T-helper 22 cell (primary cell): Measurements from ENCODE around the gene NSUN6.

Source experiments
- DNase-seq: peaks from one replicate; pipeline ENCODE4 v3.0.0-alpha.2; 2020; ENCODE audit warnings: low read depth

The NSUN6 gene

GRCh38 chr10:18651324-18652007 lies at the start of gene NSUN6:
TSS of gene NSUN6 (minus strand) at chr10:18651587. CDS start at chr10:18651203, 384 bp downstream.
- peak; percentile 89 for DNase-seq

DNA sequence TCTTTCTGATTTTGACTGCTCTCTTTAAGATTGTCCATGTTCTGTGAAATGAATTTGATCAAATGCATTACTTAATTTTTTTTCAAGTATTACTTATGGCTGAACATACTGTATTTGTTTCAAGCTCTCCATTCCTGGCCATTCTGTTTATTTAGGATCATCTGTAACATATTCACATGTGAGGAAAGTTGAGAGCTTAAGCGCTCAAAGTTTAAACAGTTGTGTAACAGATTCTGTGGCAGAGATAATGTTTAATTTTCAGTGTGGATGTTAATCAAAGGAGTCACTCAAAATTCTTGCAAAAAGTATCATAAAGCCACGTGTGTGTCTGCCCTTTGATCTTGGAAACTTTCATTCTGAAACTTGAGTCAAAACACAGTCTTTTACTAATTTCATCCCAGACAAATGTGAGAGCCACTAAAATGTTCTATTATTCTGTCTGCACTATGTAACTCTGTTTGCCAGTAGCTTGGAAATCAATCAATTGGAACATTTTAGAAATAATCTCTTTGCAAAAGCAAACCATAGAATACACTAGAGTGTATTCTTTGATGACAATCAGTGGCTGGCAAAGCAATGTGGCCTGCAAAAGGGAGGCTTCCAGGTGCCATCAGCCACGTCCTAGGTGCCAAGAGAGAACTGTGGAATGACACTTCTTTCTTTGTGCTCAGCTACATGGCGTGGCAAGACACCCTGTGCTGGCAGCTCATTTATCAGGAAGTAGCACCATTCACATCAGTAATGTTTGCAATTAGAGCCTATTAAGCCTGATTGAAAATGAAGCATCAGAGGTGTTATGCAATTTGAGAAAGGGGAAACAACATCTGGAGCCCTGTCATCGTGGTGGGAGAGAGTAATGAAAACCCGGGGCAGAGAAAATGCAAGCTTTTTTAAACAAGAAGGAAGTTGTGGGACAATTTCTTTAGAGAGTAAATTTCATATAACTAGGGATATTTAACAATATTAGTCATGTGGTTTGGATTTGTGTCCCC lies 48.8 kb upstream of the NSUN6 start:
- no peak for DNase-seq

- no peak for DNase-seq
Measured at GRCh38 chr10:18690541-18690940, 39.2 kb upstream of the NSUN6 start.

- no peak for DNase-seq
Measured at GRCh38 chr10:18689498-18689897, 38.1 kb upstream of the NSUN6 start.

DNA sequence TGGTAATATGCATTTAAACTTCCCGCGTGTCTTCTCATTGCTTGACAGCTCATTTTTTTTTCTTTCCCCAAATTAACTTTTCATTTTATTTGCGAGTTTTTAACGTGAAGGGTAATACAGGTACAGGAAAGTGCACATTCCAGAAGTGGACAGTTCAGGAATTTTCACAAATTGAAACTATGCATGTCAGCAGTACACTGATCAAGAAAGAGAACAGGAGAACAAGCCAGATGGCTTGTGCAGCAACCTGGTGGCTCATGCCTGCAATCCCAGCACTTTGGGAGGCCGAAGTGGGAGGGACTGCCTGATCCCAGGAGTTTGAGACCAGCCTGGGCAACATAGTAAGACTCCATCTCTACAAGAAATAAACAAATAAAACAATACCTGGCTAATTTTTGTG lies 36.3 kb upstream of the NSUN6 start:
- no peak for DNase-seq

GRCh38 chr10:18687195-18687594 lies 35.8 kb upstream of the NSUN6 start:
- DNase-seq, result no peak

- DNase-seq, result no peak
Measured at GRCh38 chr10:18685555-18685954, 34.2 kb upstream of the NSUN6 start.

DNA sequence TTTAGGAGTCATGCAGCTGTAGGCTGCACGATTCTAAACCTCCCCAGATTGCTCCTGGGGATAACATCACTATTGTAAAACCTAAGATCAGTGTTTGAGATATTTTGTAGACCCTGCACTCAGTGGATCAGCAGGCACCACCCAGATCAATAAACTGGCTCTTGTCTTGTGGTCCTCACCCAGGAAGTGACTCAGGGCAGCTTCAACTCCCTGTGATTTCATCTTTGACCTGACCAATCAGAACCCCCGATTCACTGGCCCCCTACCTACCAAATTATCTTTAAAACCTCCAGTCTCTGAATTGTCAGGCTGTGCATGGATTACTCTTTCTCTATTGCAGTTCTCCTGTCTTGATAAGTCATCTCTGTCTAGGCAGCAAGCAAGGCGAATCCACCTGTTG lies 33.6 kb upstream of the NSUN6 start:
- DNase-seq, result no peak

- no peak for DNase-seq
Measured at GRCh38 chr10:18684416-18684815, 33.0 kb upstream of the NSUN6 start.

DNA sequence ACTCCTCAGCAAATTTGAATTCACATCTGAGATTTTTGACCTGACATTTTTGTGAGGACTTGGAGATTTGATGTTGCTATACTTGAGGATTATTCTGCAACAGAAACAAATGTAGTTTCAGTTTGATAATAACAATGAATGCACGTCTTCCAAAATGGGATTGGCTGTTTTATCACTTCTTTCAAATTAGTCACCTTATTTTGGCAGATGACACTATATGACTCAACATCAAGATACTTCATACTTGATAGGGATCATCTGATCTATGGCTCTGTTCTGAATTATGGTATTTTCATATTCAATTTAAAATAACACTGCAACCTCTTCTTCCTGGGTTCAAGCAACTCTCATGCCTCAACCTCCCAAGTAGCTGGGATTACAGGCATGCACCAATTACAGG lies 32.0 kb upstream of the NSUN6 start:
- DNase-seq, result no peak

DNA sequence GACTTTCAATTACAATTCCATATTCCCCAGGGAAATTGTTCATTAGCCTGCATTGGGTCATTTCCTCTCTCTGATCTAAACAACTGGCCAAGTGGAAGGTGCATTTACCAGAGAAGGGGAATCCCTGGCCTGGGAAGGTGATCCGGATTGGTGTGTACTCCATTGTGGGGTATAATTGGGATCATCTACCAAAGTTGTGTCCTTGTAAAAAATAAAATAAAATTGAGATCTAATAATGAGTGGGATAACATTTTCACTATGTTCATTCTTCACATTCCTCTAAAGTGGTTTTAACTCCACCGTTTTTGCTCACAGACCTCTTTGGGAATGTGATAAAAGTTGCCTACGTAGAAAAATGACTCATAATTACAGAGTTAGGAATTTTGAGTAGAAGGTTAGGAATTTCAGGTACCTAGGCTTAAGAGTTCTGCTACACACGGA lies 30.6 kb upstream of the NSUN6 start:
- no peak for DNase-seq

- DNase-seq, result no peak
Measured at GRCh38 chr10:18681366-18681765, 30.0 kb upstream of the NSUN6 start.

- DNase-seq, result no peak
Measured at GRCh38 chr10:18680754-18681153, 29.4 kb upstream of the NSUN6 start.

DNA sequence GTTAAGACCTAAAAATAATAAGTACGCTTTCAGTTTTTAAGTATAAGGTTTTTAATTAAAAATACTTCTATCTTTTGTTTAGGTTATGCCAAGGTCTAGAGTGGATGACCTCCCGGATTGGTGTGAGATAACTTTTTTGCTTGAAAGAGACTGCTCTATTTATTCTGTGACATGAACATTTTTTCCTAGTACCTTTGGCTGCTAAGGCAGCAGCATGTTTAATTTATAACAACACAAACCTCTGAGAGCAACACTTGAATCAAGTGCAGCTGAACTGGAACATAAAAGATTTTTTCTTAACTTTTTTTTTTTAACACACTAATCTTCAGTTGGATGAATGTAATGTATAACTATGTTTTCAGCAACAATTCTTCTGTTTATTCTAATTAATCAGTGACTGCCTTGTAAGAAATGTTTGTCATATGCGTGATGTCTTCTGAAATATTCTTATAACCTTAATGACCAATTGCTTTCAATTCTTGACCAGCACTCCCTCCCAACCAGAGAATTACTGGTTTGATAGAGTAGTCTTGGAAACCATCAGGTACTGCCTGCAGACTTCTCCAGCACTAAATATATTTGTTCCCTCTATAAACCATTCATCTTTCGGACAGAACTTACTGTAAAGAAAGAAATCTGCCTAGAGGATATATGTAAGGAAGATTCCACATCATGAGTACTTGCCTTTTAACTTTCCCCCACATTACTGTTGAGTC lies 23.9 kb upstream of the NSUN6 start:
- DNase-seq, result no peak

GRCh38 chr10:18668026-18668425 lies 16.6 kb upstream of the NSUN6 start:
- DNase-seq, result no peak

DNA sequence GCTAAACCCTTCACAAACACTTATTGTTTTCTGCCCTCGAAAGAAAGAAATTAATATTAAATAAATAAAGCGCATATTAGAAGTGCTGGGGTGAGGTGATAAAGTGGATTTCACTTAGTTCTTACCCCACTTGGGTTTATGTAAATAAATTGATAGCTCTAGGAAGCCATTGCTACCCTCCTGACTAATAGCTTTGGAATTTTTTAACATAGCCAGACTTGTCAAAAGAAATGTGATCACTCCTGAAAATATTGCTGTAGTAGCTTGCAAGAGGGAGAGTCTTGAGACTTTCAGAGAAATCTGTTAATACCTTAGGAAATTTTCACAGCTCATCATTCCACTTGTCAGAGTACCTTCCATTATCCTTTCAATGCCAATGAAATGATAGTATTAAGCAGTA lies 15.4 kb upstream of the NSUN6 start:
- no peak for DNase-seq

- no peak for DNase-seq
Measured at GRCh38 chr10:18665815-18666558, 14.6 kb upstream of the NSUN6 start.

- no peak for DNase-seq
Measured at GRCh38 chr10:18664841-18665478, 13.6 kb upstream of the NSUN6 start.

DNA sequence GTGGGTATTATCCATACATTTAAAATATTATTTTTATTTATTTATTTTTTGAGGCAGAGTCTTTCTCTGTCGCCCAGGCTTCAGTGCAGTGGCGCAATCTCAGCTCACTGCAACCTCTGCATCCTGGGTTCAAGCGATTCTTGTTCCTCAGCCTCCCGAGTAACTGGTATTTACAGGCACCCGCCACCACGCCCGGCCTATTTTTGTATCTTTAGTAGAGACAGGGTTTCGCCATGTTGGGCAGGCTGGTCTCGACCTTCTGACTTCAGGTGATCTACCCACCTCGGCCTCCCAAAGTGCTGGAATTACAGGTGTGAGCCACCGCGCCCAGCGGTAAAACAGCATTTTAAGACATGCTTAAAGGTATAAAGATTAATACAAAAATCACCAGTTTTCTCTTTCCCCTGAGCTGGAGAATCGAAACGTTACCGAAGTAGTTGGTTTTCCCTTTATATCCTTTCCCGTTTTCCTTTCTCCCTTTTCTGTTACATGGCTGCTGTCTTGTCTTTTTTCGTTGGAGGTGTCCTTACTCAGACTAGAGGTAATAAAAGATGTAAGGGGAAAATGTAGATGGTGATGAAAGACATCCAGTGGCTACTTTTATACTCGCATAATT lies 9.5 kb upstream of the NSUN6 start:
- no peak for DNase-seq

- no peak for DNase-seq
Measured at GRCh38 chr10:18659819-18660535, 8.6 kb upstream of the NSUN6 start.
